LNCAP (cell line): ENCODE results near the gene KLHDC7B.

ENCODE experiments used
- TF ChIP-seq, protein P1 (sequence below): fragments of 450-650 bp; IDR thresholded peaks from 2 replicates; pipeline ENCODE4 v1.5.1; 2017; ENCODE audit warnings: mild to moderate bottlenecking

The KLHDC7B gene

GRCh38 chr22:50504369-50505211, 41.1 kb upstream of the KLHDC7B start:
- TF ChIP-seq, protein P1, sequence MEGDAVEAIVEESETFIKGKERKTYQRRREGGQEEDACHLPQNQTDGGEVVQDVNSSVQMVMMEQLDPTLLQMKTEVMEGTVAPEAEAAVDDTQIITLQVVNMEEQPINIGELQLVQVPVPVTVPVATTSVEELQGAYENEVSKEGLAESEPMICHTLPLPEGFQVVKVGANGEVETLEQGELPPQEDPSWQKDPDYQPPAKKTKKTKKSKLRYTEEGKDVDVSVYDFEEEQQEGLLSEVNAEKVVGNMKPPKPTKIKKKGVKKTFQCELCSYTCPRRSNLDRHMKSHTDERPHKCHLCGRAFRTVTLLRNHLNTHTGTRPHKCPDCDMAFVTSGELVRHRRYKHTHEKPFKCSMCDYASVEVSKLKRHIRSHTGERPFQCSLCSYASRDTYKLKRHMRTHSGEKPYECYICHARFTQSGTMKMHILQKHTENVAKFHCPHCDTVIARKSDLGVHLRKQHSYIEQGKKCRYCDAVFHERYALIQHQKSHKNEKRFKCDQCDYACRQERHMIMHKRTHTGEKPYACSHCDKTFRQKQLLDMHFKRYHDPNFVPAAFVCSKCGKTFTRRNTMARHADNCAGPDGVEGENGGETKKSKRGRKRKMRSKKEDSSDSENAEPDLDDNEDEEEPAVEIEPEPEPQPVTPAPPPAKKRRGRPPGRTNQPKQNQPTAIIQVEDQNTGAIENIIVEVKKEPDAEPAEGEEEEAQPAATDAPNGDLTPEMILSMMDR, result no peak

DNA sequence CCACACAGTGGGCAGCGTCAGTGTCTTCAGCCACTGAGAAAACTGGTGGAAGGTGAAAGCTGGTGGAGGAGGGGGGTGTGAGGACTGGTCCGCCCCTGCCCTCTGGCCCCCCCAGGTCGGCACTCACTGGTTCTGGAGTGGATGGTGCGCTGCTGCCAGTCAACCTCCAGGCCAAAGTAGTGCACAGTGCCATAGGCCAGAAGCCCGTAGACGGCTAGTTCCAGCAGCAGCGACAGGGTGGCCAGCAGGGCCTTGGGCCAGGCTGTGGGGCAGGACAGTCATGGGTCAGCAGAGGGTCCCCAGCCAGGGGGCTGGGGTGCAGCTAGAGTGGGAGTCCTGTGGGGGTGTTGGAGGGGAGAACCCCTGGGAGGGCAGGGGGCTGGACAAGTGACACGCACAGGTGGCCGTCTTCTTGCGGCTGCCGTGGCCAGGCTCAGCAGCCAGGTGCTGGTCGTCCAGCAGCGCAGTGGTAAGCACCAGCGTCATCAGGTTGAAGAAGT, 40.4 kb upstream of the KLHDC7B start:
- TF ChIP-seq, protein P1, result no peak

- TF ChIP-seq, protein P1, result no peak
Observed at GRCh38 chr22:50505776-50506610, 39.7 kb upstream of the KLHDC7B start.

DNA sequence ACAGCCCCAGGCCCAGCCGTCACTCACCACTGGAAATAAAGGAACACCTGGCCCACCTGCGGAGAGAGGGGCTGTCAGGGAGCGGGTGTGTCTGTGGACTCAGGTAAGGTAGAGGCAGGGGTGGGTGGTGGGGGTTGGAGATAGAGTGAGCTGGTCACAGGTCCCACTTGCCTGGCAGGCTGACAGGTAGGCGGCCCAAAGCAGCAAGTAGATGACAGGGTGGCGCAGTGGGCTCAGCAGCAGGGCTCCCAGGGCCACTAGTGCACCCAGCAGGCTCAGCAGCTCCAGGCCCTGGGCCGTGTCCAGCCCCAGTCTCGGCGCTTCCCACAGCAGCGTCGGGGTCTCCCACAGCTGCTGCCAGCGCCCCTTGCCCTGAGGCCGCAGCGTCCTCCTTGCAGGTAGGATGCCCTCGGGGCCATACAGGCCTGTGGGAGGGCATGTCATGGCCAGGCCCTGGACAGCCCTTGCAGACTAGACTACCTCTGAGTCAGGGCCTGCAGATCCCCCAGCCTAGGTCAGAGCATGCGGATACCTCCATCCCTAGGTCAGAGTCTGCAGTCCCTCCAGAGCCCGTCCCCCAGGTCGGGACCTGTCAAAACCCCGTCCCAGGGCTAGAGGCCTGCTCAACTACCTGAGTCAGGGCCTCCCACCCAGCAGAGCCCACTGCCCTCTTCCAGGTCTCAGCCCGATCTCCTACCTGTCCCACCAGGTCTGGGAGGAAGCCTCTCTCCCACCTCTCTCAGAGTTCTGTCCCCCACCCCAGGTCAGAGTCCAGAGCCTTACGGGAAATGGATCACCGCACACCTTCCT, 38.9 kb upstream of the KLHDC7B start:
- TF ChIP-seq, protein P1, result no peak

GRCh38 chr22:50507421-50507990, 38.2 kb upstream of the KLHDC7B start, which contains the start of gene LMF2:
TSS of gene LMF2 (minus strand) at chr22:50507702. CDS start at chr22:50507675, 27 bp downstream.
- TF ChIP-seq, protein P1, result no peak

DNA sequence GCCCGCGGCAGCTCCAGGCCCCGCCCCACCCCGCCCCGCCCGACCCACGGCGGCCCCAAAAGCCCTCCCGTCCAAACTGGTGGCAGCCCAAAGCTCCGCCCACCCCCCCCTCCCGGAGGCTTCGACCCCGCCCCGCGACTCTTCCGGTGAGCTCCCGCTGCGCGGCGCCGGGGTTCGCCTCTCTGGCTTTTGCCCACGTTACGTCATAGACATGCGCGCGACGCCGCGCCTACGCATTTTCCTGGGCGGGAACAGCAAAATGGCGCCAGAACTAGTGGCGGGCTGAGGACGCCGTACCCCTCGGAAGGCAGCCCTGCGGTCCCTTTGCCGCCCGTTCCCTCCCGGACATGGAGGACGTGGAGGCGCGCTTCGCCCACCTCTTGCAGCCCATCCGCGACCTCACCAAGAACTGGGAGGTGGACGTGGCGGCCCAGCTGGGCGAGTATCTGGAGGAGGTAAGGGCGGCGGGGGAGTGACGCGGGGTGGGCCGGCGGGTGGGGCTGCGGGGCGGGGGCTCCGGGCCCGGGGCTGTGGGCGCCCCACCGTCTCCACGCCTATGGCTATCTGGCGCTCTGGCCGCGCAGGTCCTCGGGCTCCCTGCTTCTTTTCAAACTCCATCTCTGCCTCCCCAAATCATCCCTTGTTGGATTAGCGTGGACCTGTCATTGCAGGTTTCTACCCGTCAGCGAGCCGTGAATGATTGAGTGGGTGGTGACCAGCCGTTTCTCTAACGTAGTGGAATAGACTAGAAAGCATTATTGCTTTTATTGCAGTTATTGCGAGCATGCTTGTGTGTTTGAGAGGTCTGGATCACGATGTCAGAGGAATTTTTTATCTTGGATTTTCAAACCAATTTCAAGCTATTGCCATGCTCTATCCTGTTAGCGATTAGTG, 37.5 kb upstream of the KLHDC7B start, which contains the start of gene NCAPH2:
TSS of gene NCAPH2 (plus strand) at position 234 of the 894 bp plus-strand sequence. CDS start at position 348, 114 bp downstream.
- TF ChIP-seq, protein P1, result no peak
